HepG2 (cell line): ENCODE data around the gene PLXNA4.

Source experiments
- NFE2L2 ChIP-seq: fragments of 150-350 bp; IDR thresholded peaks from 2 replicates; pipeline ENCODE4 v1.6.1; 2014; ENCODE audit warnings: low read length
- ZNF18 ChIP-seq: sonication (generic); formaldehyde crosslinking; IDR thresholded peaks from 2 replicates; pipeline ENCODE4 v1.8.0; 2022; ENCODE audit warnings: mild to moderate bottlenecking, missing genetic modification reagents; ENCODE audit not compliant: insufficient replicate concordance
- ZNF292 ChIP-seq: sonication (generic); formaldehyde crosslinking; IDR thresholded peaks from 2 replicates; pipeline ENCODE4 v1.8.1; 2022; ENCODE audit warnings: mild to moderate bottlenecking, low read depth, missing genetic modification reagents, borderline replicate concordance
- TF ChIP-seq, protein P1 (sequence below): IDR thresholded peaks from 2 replicates; pipeline ENCODE4 v1.6.1; 2012; ENCODE audit warnings: low read depth, low read length, improper control_type of control experiment

DNA sequence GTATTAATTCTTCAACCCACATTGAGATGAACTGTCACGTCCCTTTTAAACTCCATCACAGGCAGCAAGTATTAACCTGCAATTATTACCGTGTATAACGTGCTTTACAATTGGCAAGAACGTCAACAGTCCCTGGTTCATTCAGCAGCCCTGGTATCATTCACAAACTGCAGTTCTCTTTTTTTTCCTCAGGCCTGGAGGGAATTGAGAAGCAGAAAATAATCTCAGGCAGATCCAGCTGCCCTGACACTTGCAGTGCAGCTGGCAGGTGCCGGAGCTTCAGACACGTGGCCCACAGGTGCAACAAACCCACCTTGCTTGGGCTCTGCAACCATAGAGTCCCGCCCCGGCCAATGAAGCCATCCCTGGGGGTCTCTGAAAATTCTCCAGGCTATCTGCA lies 137.3 kb downstream of the PLXNA4 start:
- TF ChIP-seq, protein P1, sequence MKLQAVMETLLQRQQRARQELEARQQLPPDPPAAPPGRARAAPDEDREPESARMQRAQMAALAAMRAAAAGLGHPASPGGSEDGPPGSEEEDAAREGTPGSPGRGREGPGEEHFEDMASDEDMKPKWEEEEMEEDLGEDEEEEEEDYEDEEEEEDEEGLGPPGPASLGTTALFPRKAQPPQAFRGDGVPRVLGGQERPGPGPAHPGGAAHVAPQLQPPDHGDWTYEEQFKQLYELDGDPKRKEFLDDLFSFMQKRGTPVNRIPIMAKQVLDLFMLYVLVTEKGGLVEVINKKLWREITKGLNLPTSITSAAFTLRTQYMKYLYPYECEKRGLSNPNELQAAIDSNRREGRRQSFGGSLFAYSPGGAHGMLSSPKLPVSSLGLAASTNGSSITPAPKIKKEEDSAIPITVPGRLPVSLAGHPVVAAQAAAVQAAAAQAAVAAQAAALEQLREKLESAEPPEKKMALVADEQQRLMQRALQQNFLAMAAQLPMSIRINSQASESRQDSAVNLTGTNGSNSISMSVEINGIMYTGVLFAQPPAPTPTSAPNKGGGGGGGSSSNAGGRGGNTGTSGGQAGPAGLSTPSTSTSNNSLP, result no peak
- no peak for TF ChIP-seq ZNF292 (CRISPR knock-in tag)
- no peak for TF ChIP-seq NFE2L2
- no peak for TF ChIP-seq ZNF18 (CRISPR knock-in tag)
